NK-92 (cell line): ENCODE measurements around the gene ADO.
"Not testable (repeated sequence)": the region's sequence is repeated elsewhere in the genome, so short reads cannot be mapped to it uniquely, and the experiment has no call there.

Experiments used
- DNase-seq: peaks from one replicate; lab custom pipeline; 2025; ENCODE audit not compliant: unreplicated experiment; lab: John Stamatoyannopoulos, UW

Gene ADO

DNA sequence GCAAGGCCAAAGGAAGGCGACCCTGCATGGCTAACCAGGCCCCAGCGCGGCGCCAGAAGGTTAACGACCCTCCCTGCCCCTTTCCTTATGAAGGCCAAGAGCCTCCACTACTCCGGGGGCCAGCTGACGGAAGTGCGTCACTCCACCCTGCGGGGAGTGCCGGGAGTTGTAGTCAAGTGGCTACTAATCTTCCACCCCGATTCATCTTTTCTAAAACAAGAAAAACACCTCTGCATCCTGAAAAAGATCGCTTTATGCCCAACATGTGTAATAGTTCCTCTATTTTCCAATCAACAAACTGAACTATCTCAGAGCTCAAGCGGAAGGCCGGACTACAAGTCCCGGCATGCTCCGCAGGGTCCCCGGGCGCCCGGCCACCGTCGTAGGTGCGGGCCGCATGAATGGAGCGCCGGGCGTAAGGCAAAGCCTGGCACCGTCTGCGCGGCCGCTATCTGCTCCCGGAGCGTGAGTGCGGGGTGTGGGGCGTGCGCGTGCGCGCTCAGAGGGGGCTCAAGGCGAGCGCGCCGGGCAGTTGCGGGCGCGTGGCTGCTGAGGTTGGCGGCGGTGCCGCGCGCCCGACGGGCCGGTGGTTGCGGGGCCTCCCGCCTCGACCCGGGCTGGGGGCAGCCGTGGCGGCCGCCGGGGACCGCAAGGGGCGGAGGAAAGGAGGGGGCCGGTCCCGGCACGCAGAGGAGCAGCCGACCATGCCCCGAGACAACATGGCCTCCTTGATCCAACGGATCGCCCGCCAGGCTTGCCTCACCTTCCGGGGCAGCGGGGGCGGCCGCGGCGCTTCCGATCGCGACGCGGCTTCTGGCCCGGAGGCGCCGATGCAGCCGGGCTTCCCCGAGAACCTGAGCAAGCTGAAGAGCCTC, at the start of gene ADO:
ADO (plus strand) TSS at position 365 of the 875 bp plus-strand sequence; CDS start at position 705, 340 bp downstream.
- no peak for DNase-seq

DNA sequence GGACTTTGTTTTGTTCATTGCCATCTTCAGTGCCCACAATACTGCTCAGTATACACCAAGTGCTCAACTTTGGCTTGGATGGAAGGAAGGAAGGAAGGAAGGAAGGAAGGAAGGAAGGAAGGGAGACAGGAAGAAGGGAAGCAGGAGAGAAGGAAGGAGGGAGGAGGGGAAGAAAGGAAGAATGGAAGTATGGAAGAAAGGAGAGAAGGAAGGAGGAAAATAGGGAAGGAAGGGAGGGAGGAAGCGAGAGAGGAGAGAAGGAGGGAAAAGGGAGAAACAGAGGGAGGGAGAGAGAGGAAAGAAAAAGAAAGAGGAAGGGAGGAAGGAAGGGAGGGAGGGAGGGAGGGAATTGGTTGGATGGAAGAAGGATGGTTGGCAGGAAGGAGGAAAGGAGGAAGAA, 49.6 kb upstream of the ADO start:
- no peak for DNase-seq

DNA sequence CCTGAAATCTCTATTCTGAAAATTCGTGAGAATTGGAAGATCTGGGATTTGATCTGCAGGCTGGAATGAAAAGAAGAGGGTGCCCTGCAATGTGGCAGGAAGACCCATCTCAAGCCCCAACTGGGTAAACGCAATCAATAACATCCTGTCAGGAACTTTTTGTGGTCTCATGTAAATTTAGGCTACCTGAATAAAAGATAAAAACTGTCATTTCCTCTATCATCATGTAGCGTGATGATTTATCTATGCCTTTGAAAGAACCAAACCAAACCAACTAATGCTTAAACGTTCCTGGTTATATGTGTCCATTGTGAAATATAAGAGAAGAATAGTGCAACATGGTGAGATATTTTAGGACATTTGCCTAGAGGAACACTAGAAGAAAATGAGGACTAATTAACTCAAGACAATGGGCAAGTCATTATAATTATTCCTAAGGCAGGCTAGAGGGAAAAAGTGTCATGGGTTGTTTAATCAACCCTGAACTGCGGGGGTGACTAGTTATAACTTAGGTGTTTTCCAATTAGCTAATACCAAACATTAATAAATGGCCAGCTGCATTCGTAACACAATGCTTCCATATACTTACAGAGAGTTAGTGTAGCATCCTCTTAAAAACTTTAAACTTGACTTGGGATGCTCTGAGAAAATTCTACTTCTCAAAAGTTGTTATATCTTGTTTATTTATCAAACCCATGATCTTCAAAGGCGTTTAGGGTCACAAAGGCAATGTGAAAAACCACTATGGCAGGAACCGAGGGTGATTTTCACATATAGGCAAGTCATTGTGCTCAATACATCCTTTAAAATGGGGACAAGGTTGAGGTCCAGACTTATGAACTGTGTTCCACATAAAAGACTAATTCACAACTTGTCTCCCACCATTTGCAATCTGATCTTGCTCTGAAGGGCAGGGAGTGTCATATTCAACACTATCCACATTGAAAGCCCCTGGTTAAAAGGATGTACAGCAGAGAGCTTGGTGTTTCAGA, 48.6 kb upstream of the ADO start:
- no peak for DNase-seq

DNA sequence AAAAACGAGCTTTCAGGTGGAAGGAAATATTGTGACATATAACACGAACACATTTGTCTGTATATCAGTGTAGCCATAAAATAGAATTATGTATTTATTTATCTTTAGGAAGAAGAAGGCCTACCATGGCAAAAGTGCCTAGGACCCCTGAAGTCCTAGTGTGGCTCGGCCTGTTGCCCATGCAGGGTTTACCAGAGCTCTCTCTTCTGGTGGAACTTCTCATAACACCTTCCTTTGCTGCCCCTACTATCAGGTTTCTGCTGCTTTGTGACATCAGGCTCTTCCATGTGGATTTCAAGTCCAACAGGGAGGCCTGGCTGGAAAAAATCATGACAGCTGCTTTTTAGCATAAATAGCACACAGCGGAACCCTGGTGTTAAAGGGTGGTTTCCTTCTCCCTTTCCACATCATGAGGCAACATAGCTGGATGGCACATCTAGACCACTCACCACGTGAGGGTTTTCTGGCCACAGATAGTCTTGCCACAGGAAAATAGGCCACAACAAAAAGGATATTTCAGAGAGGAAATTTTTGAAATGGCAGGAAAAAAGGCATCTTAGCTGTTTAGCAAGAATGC, 44.8 kb upstream of the ADO start:
- no peak for DNase-seq

DNA sequence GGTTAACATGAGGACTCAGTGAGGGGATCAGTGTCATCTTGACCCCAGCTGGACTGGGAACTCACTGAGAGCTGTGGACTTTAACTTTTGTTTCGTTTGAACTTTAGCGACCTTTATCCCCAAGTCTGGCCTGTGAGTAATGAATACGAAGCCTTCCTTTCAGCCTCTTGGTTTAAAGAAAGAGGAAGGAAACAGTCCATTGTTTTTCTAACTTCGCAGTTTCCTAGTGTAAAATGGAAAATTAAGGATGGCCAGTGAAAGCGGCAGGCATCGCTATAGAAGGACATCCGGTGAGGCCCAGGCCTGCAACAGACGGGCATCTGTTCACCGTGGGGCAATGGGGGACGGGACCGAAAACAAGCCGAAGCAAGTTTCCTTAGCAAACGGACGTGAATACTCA, 44.1 kb upstream of the ADO start:
- DNase-seq, result no peak

GRCh38 chr10:62761115-62761514, 43.4 kb upstream of the ADO start:
- DNase-seq, result no peak

- DNase-seq, result no peak
These were observed 41.4 kb upstream of the ADO start for GRCh38 chr10:62763155-62763554.

DNA sequence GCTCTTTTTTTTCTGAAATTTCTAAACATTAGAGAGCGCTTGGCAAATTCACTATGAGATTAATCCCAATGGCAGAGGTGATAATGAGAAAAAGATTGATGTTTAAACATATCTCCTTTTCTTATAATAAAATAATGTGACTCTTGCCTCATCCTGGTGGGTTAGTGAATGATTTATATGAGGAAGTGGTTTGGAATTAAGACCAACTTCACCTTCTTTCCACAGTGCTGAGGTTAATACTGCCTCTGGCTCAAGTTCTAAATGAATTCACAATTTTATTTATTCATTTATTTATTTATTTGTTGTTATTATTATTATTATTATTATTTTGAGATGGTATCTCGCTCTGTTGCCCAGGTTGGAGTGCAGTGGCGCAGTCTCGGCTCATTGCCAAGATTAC, 40.5 kb upstream of the ADO start:
- DNase-seq, result no peak

GRCh38 chr10:62765726-62766125, 38.8 kb upstream of the ADO start:
- DNase-seq, result no peak

DNA sequence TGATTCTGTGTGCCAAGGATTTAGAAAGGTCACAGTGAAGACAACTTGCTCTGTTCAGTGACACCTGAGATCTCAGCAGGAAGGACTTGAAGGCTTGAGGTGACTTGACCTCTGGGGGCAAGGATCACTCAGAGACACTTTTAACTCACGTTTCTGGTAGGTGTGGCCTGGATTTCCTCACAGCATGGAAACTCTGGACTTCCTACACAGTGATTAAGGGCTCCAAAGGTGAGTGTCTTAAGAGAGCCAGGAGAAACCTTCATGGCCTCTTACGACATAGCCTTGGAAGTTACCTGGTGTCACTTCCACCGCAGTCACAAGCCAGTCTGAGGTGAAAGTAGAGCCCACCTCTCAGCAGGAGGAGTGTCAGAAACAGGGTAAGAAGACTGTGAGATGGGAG, 38.1 kb upstream of the ADO start:
- no peak for DNase-seq

DNA sequence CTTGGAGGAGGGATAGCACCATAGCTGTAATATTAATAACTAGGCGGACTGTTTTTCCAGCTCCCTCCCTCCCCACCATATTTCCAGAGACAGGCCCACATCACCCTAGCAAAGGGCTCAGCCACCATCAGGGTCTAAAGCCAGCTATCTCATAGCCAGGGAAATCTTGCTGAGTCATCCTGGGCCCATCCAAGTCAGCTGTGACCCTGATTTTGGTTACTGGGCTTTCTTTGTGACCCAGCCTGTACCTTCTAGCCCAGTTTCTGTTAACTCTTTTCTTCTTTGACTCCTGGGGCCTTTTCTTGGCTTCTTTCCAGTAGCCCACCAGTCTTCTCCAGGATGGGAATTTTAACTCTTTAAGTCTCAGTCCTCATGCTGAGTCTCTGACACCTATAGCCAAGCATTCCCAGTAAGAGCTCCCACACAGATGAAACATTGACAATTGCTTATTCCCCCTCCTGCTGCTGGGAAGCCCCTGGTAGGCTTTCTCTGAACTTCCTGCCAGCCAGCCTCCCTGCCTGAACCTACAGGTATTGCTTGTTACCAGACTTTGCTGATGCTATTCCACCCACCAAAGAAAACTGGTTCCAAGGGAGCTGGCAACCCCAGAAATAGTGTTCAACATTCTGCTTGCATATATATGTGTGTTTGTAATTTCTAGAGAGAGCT, 34.8 kb upstream of the ADO start:
- DNase-seq, result no peak

GRCh38 chr10:62772186-62772974, 32.1 kb upstream of the ADO start:
- DNase-seq, result no peak

- DNase-seq, result no peak
These were observed 26.4 kb upstream of the ADO start for GRCh38 chr10:62778125-62778524.

GRCh38 chr10:62779487-62780248, 24.9 kb upstream of the ADO start:
- peak; percentile 8 for DNase-seq

DNA sequence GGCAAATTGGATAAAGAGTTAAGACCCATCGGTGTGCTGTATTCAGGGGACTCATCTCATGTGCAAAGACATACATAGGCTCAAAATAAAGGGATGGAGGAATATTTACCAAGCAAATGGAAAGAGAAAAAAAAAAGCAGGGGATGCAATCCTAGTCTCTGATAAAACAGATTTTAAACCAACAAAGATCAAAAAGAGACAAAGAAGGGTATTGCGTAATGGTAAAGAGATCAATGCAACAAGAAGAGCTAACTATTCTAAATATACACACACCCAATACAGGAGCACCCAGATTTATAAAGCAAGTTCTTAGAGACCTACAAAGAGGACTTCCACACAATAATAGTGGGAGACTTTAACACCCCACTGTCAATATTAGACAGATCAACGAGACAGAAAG, 20.0 kb upstream of the ADO start:
- DNase-seq, result not testable (repeated sequence)

GRCh38 chr10:62788285-62788684, 16.2 kb upstream of the ADO start:
- not testable (repeated sequence) for DNase-seq

DNA sequence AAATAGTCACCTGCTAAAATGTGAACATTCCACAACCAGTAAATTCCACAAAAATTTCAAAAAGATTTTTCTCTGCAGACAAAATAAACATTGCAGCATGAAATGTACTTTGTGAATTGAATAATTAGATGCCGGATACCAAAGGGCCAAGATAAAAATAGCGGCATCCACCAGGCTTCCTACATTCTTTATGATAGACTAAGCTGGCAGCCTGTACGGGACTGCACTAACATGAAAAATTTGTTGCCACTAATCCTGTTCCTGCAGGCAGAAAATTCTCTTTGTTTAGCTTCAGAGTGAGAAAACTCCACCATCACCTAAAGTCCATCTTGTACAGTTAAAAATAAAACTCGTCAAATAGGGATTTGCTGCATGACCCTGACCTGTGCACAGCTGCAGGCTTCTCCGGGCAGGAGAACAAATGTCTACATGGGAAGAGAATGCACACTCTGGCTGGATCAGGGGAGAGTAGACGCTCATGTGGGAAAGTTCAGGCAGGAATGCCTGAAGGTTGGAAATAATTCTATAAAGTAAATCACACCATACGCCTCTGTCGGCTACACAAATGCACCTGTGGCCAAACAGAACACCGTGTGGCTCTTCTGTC, 15.6 kb upstream of the ADO start:
- no peak for DNase-seq

GRCh38 chr10:62790019-62790555, 14.4 kb upstream of the ADO start:
- DNase-seq, result no peak

DNA sequence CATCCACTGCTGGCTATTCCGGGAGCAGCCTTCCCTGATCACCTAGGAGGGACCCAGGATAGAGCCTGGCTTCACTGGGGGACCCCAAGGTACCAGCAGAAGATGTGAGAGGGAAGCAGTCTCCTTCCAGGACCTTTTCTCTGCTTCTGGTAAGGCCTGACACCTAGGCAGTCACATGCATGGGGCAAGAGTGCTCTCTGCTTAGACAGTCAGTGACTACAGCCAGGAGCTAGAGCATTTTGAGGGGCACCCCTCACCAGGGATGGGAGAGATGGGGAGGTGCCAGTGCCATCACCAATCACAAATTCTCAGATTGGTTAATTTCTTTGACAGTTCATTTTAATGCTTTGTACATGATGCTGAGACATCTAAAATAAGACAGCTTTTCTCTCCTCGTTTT, 13.9 kb upstream of the ADO start:
- no peak for DNase-seq
